Ovary (tissue), 9 donors: ENCODE measurements around the gene RAET1L. TPM values are rescaled to one million over a fixed set of nuclear protein-coding genes. Genes with fewer than 3 reads are reported as not detected.
"Not testable (repeated sequence)": the region's sequence is repeated elsewhere in the genome, so short reads cannot be mapped to it uniquely, and the experiment has no call there.

Source experiments
- DNase-seq, 5 donors: peaks; one replicate each; pipeline ENCODE4 v3.0.0-alpha.2; 2019 to 2020
- H3K27ac ChIP-seq, 2 donors: fragments of 200-600 bp; one replicate each; pipeline versions ENCODE4 v1.5.1 to v1.8.0; 2019 to 2022
- H3K27me3 ChIP-seq: fragments of 200-600 bp; one replicate; pipeline ENCODE4 v1.8.0; 2022
- H3K36me3 ChIP-seq: fragments of 200-600 bp; sonication (generic); one replicate; pipeline ENCODE4 v1.5.1; 2019
- H3K4me1 ChIP-seq: one replicate; pipeline ENCODE4 v1.8.1; 2013; ENCODE audit warnings: mild to moderate bottlenecking, moderate library complexity; ENCODE audit not compliant: insufficient read depth
- H3K4me3 ChIP-seq: fragments of 200-600 bp; sonication (generic); one replicate; pipeline ENCODE4 v1.5.1; 2017
- H3K9me3 ChIP-seq, 2 donors: fragments of 200-600 bp in 1 of 2; sonication (generic) in 1 of 2; one replicate each; pipeline versions ENCODE4 v1.5.1 to v1.8.1; 2013 to 2019; ENCODE audit warnings: mild to moderate bottlenecking in 1 of 2, moderate library complexity in 1 of 2
- EP300 ChIP-seq: sonication (generic); formaldehyde crosslinking; IDR thresholded peaks from one replicate; pipeline ENCODE4 v1.6.1; 2017; ENCODE audit warnings: antibody characterized with exemption
- POLR2A ChIP-seq: fragments of 450-650 bp; IDR thresholded peaks from one replicate; pipeline ENCODE4 v1.6.1; 2017; ENCODE audit warnings: antibody characterized with exemption, mild to moderate bottlenecking, moderate library complexity
- WGBS, 3 donors: extraction: QIAGEN DNeasy Blood & Tissue Kit in 1 of 3; methylation state at CpG; one replicate each; pipeline versions ENCODE4 v1.1.5 to v1.1.7; 2013 to 2017; 5-methylcytosine and 5-hydroxymethylcytosine counted together
- intact Hi-C, 4 donors: fragments of 100-400 bp; cut with DNase I; formaldehyde crosslinking; loops; one replicate each; pipeline versions ENCODE4 v1.11.0 to v1.15.1; 2022 to 2023
- polyA plus RNA-seq, 2 donors: library from polyadenylated mRNA; stranded (reverse); fragments of 200-250 nt in 1 of 2; fragments of 350-450 nt in 1 of 2; fragmentation: Illumina TruSeq in 1 of 2; extraction: RNeasy Lipid Tissue Mini Kit (QIAGEN cat#74804) in 1 of 2; gene quantifications; one replicate each; pipeline ENCODE4 v1.2.3, GENCODE V29; 2013 to 2014
- total RNA-seq, 7 donors: library from RNA; depleted of rRNA in 2 of 7; stranded (reverse); fragments of >200 nt in 2 of 7; fragmentation: NEBNext Ultra II Directional in 3 of 7; extraction: Animal tissue kit (Norgen Biotek cat#: 25700) in 3 of 7; gene quantifications; one replicate each; pipeline versions ENCODE4 v1.1.0 to v1.2.4, GENCODE V29; 2016 to 2023
- TF ChIP-seq, protein P1 (sequence below), 3 donors: fragments of 450-650 bp in 2 of 3; fragments of 200-600 bp in 1 of 3; IDR thresholded peaks; one replicate each; pipeline versions ENCODE4 v1.5.1 to v1.8.0; 2016 to 2022; ENCODE audit warnings: antibody characterized with exemption in 3 of 3, mild to moderate bottlenecking in 1 of 3
- donor health status: DM: no; HTN: no; CAD: no; lungs with moderate emphysema.
- donor health status: DM: no; HTN: no; CAD: no.
- donor health status: Bipolar disorder and iron deficiency.
- donor health status: DM: yes; HTN: yes; CAD: no.
- donor health status: DM: no; HTN: no; CAD: no.
- donor health status: DM: yes; HTN: yes; CAD: no.

The RAET1L gene
- total and polyA plus RNA-seq, 9 donors, result not detected

GRCh38 chr6:149999636-150000035 is 25.7 kb downstream of the RAET1L start:
- Histone ChIP-seq H3K4me1 (peaks cover 3% of the 10 kb centered on the region), H3K27ac (no peak overlapping the region), H3K9me3 (no peaks in the 10 kb centered on the region), H3K36me3 (no peaks in the 10 kb centered on the region), H3K27me3 (no peaks in the 10 kb centered on the region), H3K4me3 (no peak overlapping the region)
- WGBS, 3 donors, result 80 to 82% (median 80%) methylated on average over 2 of the region's 2 CpGs
- no peak for DNase-seq
- TF ChIP-seq, protein P1, sequence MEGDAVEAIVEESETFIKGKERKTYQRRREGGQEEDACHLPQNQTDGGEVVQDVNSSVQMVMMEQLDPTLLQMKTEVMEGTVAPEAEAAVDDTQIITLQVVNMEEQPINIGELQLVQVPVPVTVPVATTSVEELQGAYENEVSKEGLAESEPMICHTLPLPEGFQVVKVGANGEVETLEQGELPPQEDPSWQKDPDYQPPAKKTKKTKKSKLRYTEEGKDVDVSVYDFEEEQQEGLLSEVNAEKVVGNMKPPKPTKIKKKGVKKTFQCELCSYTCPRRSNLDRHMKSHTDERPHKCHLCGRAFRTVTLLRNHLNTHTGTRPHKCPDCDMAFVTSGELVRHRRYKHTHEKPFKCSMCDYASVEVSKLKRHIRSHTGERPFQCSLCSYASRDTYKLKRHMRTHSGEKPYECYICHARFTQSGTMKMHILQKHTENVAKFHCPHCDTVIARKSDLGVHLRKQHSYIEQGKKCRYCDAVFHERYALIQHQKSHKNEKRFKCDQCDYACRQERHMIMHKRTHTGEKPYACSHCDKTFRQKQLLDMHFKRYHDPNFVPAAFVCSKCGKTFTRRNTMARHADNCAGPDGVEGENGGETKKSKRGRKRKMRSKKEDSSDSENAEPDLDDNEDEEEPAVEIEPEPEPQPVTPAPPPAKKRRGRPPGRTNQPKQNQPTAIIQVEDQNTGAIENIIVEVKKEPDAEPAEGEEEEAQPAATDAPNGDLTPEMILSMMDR (IDR thresholded peaks at IDR 0.05), result no peak
- TF ChIP-seq EP300 (no peak), POLR2A (no peak)
- intact Hi-C loops, result loop anchor here in 1 of 4 donors (10.0 kb wide), 1 partner anchor 165 kb away; no protein-coding TSS in a partner anchor

DNA sequence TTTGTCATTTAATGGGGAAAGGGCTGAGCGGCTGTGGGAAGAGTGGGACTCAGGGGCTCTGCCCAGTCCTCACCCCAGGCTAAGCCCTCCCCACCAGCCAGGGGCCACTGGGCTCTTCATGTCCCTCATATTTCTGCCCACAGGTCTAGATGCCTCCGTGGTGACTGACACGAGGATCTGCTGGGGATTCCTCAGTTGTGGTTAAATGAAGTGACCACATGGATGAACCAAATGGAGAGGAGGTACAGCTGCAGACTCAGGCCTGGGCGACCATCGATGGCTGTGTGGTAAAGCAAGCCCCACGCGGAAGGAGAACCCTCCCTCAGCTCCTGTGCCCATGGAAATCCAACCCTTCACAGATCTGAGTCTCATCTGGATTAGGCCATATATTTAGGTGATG is 29.4 kb downstream of the RAET1L start:
- Histone ChIP-seq H3K4me1 (peaks cover under 1% of the 10 kb centered on the region), H3K27me3 (peaks cover 2% of the 10 kb centered on the region), H3K27ac (no peak overlapping the region), H3K9me3 (no peaks in the 10 kb centered on the region), H3K4me3 (no peak overlapping the region), H3K36me3 (no peaks in the 10 kb centered on the region)
- no peak for DNase-seq
- TF ChIP-seq EP300, result no peak
- TF ChIP-seq POLR2A, result no peak
- TF ChIP-seq, protein P1 (IDR thresholded peaks at IDR 0.05), result no peak
- 78 to 88% (median 79%) methylated on average over 7 of the region's 7 CpGs for WGBS, 3 donors
- intact Hi-C loops, result no loop called here

GRCh38 chr6:149995235-149995750 is 30.0 kb downstream of the RAET1L start:
- H3K4me1 ChIP-seq, result peaks cover 2% of the 10 kb centered on the region
- no peaks in the 10 kb centered on the region for H3K9me3 ChIP-seq
- intact Hi-C loops, result no loop called here
- H3K27ac ChIP-seq, result no peak overlapping the region
- TF ChIP-seq EP300 (no peak), POLR2A (no peak)
- TF ChIP-seq, protein P1 (IDR thresholded peaks at IDR 0.05), result no peak
- 53 to 58% (median 58%) methylated on average over 6 of the region's 6 CpGs for WGBS, 3 donors
- no peak overlapping the region for H3K4me3 ChIP-seq
- no peaks in the 10 kb centered on the region for H3K36me3 ChIP-seq
- no peak for DNase-seq
- peaks cover 2% of the 10 kb centered on the region for H3K27me3 ChIP-seq

GRCh38 chr6:149991838-149992237 is 33.5 kb downstream of the RAET1L start:
- H3K4me1 ChIP-seq, result peaks cover 4% of the 10 kb centered on the region
- no peak for TF ChIP-seq EP300
- TF ChIP-seq, protein P1 (IDR thresholded peaks at IDR 0.05), result no peak
- no peak for TF ChIP-seq POLR2A
- intact Hi-C loops, result no loop called here
- H3K27me3 ChIP-seq, result peaks cover 2% of the 10 kb centered on the region
- H3K27ac ChIP-seq, result no peak overlapping the region
- WGBS, 3 donors, result 31 to 41% (median 35%) methylated on average over 4 of the region's 4 CpGs
- H3K9me3 ChIP-seq, result peaks cover 0 to 6% of the 10 kb centered on the region in 2 donors
- H3K4me3 ChIP-seq, result no peak overlapping the region
- no peaks in the 10 kb centered on the region for H3K36me3 ChIP-seq
- no peak for DNase-seq

DNA sequence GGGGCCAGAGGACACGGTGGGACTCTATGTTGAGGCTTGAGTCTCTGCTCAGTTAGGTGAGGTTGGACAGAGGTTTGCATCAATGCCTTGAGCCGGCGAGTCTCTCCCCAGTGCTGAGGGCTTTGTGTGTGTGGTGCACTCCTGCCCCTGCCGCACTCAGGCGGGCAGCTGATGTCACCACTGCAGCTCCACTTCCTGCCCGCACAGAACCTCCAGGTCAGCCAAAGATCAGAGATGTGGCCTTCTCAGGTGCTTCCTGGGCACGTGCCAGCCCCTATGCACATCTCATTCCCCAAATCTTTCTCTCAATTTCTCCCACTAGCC is 33.9 kb downstream of the RAET1L start:
- H3K4me1 ChIP-seq, DNase-seq, H3K27ac ChIP-seq, intact Hi-C loops, H3K4me3 ChIP-seq, H3K36me3 ChIP-seq, H3K9me3 ChIP-seq, H3K27me3 ChIP-seq: not testable (repeated sequence)
- 3 to 10% (median 6%) methylated on average over 7 of the region's 7 CpGs for whole genome bisulfite sequencing, 3 donors
